OCI-LY1 (cell line): Measurements from ENCODE around the gene TNFRSF21.
"Not testable (repeated sequence)": the region's sequence is repeated elsewhere in the genome, so short reads cannot be mapped to it uniquely, and the experiment has no call there.

Experiments
- H2AFZ ChIP-seq: fragments of 200-600 bp; sonication (generic), shearing (Covaris generic); 2 replicates; pipeline ENCODE4 v1.6.0; 2014; ENCODE audit warnings: antibody characterized with exemption, mild to moderate bottlenecking, low read length
- H3F3A ChIP-seq: fragments of 200-600 bp; sonication (generic), shearing (Covaris generic); 2 replicates; pipeline ENCODE4 v1.6.0; 2014; ENCODE audit warnings: mild to moderate bottlenecking, antibody characterized with exemption, low read length, moderate library complexity; ENCODE audit not compliant: insufficient read depth
- H3K27ac ChIP-seq: fragments of 200-600 bp; sonication (generic); 2 replicates; pipeline ENCODE4 v1.5.1; 2014; ENCODE audit warnings: low read length, mixed run types, mild to moderate bottlenecking, low read depth; ENCODE audit not compliant: poor library complexity, severe bottlenecking
- H3K27me3 ChIP-seq: fragments of 200-600 bp; sonication (generic); 2 replicates; pipeline ENCODE4 v1.6.0; 2014; ENCODE audit warnings: antibody characterized with exemption, mild to moderate bottlenecking, low read length, moderate library complexity; ENCODE audit not compliant: insufficient read depth
- H3K36me3 ChIP-seq: fragments of 200-600 bp; sonication (generic); 2 replicates; pipeline ENCODE4 v1.6.1; 2014; ENCODE audit warnings: mild to moderate bottlenecking, antibody characterized with exemption, low read length, moderate library complexity, mixed read lengths; ENCODE audit not compliant: insufficient read depth
- H3K4me1 ChIP-seq: fragments of 200-600 bp; sonication (generic); 2 replicates; pipeline ENCODE4 v1.5.1; 2014; ENCODE audit warnings: mild to moderate bottlenecking, low read length, moderate library complexity; ENCODE audit not compliant: insufficient read depth, severe bottlenecking
- H3K4me2 ChIP-seq: fragments of 200-600 bp; sonication (generic), shearing (Covaris generic); 2 replicates; pipeline ENCODE4 v1.6.1; 2014; ENCODE audit warnings: low read length
- H3K4me3 ChIP-seq: fragments of 200-600 bp; sonication (generic); 2 replicates; pipeline ENCODE4 v1.5.1; 2014; ENCODE audit warnings: low read length, low read depth, mild to moderate bottlenecking, mixed read lengths; ENCODE audit not compliant: poor library complexity, severe bottlenecking
- H3K79me2 ChIP-seq: fragments of 200-600 bp; shearing (Covaris generic); 2 replicates; pipeline ENCODE4 v1.6.1; 2016; ENCODE audit warnings: mixed run types, low read length, mixed read lengths; ENCODE audit not compliant: insufficient read depth
- H3K9ac ChIP-seq: fragments of 200-600 bp; sonication (generic), shearing (Covaris generic); 2 replicates; pipeline ENCODE4 v1.6.1; 2014; ENCODE audit warnings: mild to moderate bottlenecking, low read length, mixed read lengths
- H3K9me2 ChIP-seq: fragments of 200-600 bp; sonication (generic), shearing (Covaris generic); 2 replicates; pipeline ENCODE4 v1.6.1; 2014; ENCODE audit warnings: low read depth, mild to moderate bottlenecking, low read length, mixed read lengths
- H3K9me3 ChIP-seq: fragments of 200-600 bp; shearing (Covaris generic); 2 replicates; pipeline ENCODE4 v1.6.1; 2014; ENCODE audit warnings: low read length, mixed read lengths
- H4K20me1 ChIP-seq: fragments of 200-600 bp; sonication (generic), shearing (Covaris generic); 2 replicates; pipeline ENCODE4 v1.6.0; 2016; ENCODE audit warnings: mild to moderate bottlenecking, low read length; ENCODE audit not compliant: insufficient read depth
- CTCF ChIP-seq: fragments of 200-600 bp; sonication (generic), shearing (Covaris generic); IDR thresholded peaks from 2 replicates; pipeline ENCODE4 v1.5.1; 2017; ENCODE audit warnings: mild to moderate bottlenecking, antibody characterized with exemption, low read length, moderate library complexity, mixed read lengths
- EZH2 ChIP-seq: fragments of 200-600 bp; sonication (generic), shearing (Covaris generic); IDR thresholded peaks from 2 replicates; pipeline ENCODE4 v1.8.0; 2017; ENCODE audit warnings: borderline replicate concordance, mixed run types, mild to moderate bottlenecking, antibody characterized with exemption, low read length, moderate library complexity, mixed read lengths

Gene TNFRSF21

GRCh38 chr6:47229255-47229654, 80.5 kb downstream of the TNFRSF21 start:
- no peak overlapping the region for H3K4me3 ChIP-seq
- H3K27ac ChIP-seq: no peak overlapping the region
- no peaks in the 10 kb centered on the region for H3K9me2 ChIP-seq
- no peaks in the 10 kb centered on the region for H3K9me3 ChIP-seq
- H3K79me2 ChIP-seq: no peaks in the 10 kb centered on the region
- H3K36me3 ChIP-seq: no peaks in the 10 kb centered on the region
- H3K9ac ChIP-seq: no peak overlapping the region
- H3K4me2 ChIP-seq: no peak overlapping the region
- peaks cover 5% of the 10 kb centered on the region for H3K4me1 ChIP-seq
- H4K20me1 ChIP-seq: no peaks in the 10 kb centered on the region
- H3F3A ChIP-seq: no peaks in the 10 kb centered on the region
- H2AFZ ChIP-seq: no peak overlapping the region
- TF ChIP-seq EZH2 (no peak), CTCF (no peak)
- H3K27me3 ChIP-seq: no peaks in the 10 kb centered on the region

GRCh38 chr6:47228093-47228492, 81.6 kb downstream of the TNFRSF21 start:
- not testable (repeated sequence) for H3K27ac ChIP-seq, H4K20me1 ChIP-seq, H3K27me3 ChIP-seq, H3K4me2 ChIP-seq, H3K79me2 ChIP-seq, H3K9me3 ChIP-seq, H3K9me2 ChIP-seq, H3K36me3 ChIP-seq, H3F3A ChIP-seq, H2AFZ ChIP-seq, H3K4me1 ChIP-seq, H3K4me3 ChIP-seq, H3K9ac ChIP-seq

DNA sequence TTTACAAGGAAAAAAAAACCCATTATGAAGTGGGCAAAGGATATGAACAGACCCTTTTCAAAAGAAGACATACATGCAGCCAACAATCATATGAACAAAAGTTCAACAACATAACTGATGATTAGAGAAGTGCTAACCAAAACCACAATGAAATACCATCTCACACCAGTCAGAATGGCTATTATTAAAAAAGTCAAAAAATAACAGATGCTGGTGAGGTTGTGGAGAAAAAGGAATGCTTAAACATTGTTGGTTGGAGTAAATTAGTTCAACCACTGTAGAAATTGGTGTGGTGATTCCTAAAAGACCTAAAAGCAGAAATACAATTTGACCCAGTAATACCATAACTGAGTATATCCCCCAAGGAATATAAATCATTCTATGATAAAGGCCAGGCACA, 86.5 kb downstream of the TNFRSF21 start:
- not testable (repeated sequence) for H3K79me2 ChIP-seq, H3K4me2 ChIP-seq, H3F3A ChIP-seq, H3K9me2 ChIP-seq, H3K4me1 ChIP-seq, H4K20me1 ChIP-seq, H3K4me3 ChIP-seq, H3K36me3 ChIP-seq, H3K9ac ChIP-seq, H3K27ac ChIP-seq, H3K27me3 ChIP-seq, H3K9me3 ChIP-seq, H2AFZ ChIP-seq

DNA sequence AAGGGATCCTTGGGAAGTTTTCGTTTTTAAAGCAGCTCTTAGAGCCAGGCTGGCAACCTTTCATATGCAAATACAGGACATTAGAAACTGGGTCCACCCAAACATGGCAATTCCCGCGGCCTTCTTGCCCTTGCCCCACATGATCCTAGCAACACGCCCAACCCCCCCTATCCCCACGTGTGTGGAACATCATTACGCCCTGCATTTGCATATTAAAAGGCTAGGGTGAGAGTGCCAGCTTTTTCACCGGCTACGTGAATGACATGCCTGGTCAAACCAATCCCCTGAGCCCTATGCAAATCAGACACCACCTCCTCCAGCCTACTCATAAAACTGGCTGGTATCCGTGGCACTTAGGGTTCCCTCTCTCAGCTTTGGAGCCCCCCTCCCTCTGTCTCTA, 88.1 kb downstream of the TNFRSF21 start:
- H3K79me2 ChIP-seq: no peaks in the 10 kb centered on the region
- no peaks in the 10 kb centered on the region for H3K9me2 ChIP-seq
- no peaks in the 10 kb centered on the region for H3K36me3 ChIP-seq
- H4K20me1 ChIP-seq: no peaks in the 10 kb centered on the region
- H3K9ac ChIP-seq: no peak overlapping the region
- no peak overlapping the region for H2AFZ ChIP-seq
- no peak overlapping the region for H3K4me2 ChIP-seq
- H3K9me3 ChIP-seq: no peaks in the 10 kb centered on the region
- H3K4me3 ChIP-seq: no peak overlapping the region
- H3K27me3 ChIP-seq: no peaks in the 10 kb centered on the region
- no peaks in the 10 kb centered on the region for H3K4me1 ChIP-seq
- H3K27ac ChIP-seq: no peak overlapping the region
- TF ChIP-seq CTCF (no peak), EZH2 (no peak)
- H3F3A ChIP-seq: no peaks in the 10 kb centered on the region
